Endodermal cell (in vitro differentiated cells): ENCODE results near the gene LMO7. TPM values are rescaled to one million over a fixed set of nuclear protein-coding genes. Genes with fewer than 3 reads are reported as not detected.

Experiments
- DNase-seq: peaks from one replicate; pipeline ENCODE4 v3.0.0-alpha.2; 2017
- H3K27ac ChIP-seq: 2 replicates; pipeline ENCODE4 v1.5.1; 2013; ENCODE audit warnings: mild to moderate bottlenecking, low read depth, low read length, moderate library complexity
- H3K27me3 ChIP-seq: 2 replicates; pipeline ENCODE4 v1.6.1; 2013; ENCODE audit warnings: mild to moderate bottlenecking, low read length, moderate library complexity; ENCODE audit not compliant: insufficient read depth, control insufficient read depth, poor library complexity, severe bottlenecking
- H3K36me3 ChIP-seq: 2 replicates; pipeline ENCODE4 v1.7.0; 2013; ENCODE audit warnings: mild to moderate bottlenecking, low read length, moderate library complexity; ENCODE audit not compliant: control insufficient read depth, insufficient read depth
- H3K4me1 ChIP-seq: one replicate; pipeline ENCODE4 v1.7.0; 2013; ENCODE audit warnings: low read length; ENCODE audit not compliant: control insufficient read depth, insufficient read depth
- H3K4me3 ChIP-seq: 2 replicates; pipeline ENCODE4 v1.5.1; 2013; ENCODE audit warnings: mild to moderate bottlenecking, low read length, moderate library complexity
- H3K9ac ChIP-seq: 2 replicates; pipeline ENCODE4 v1.6.1; 2013; ENCODE audit warnings: mild to moderate bottlenecking, low read length, moderate library complexity; ENCODE audit not compliant: poor library complexity, severe bottlenecking; ENCODE audit errors: extremely low read depth
- H3K9me3 ChIP-seq: 2 replicates; pipeline ENCODE4 v1.6.1; 2013; ENCODE audit warnings: mild to moderate bottlenecking, low read length, moderate library complexity; ENCODE audit not compliant: control insufficient read depth
- H3K27ac Mint-ChIP-seq: 2 replicates; pipeline ENCODE4 v1.8.0; 2020; ENCODE audit warnings: mixed read lengths
- H3K27me3 Mint-ChIP-seq: 2 replicates; pipeline ENCODE4 v1.8.0; 2021; ENCODE audit warnings: mild to moderate bottlenecking, mixed read lengths; ENCODE audit not compliant: insufficient read depth
- H3K36me3 Mint-ChIP-seq: 2 replicates; pipeline ENCODE4 v1.8.0; 2020; ENCODE audit warnings: low read depth, mixed read lengths
- H3K4me1 Mint-ChIP-seq: 2 replicates; pipeline ENCODE4 v1.8.0; 2020; ENCODE audit warnings: mixed read lengths
- H3K4me3 Mint-ChIP-seq: 2 replicates; pipeline ENCODE4 v1.8.0; 2020; ENCODE audit warnings: mild to moderate bottlenecking, moderate library complexity, mixed read lengths
- H3K9me3 Mint-ChIP-seq: 2 replicates; pipeline ENCODE4 v1.8.0; 2020; ENCODE audit warnings: mild to moderate bottlenecking, mixed read lengths
- CTCF ChIP-seq: fragments of 200-600 bp; sonication (generic); conservative IDR thresholded peaks from 2 replicates; pipeline ENCODE4 v1.5.0; 2021; ENCODE audit warnings: antibody characterized with exemption, mild to moderate bottlenecking
- WGBS, 2 experiments: methylation state at CpG; one replicate each; pipeline versions ENCODE4 v1.1.5 to v1.1.7; 2013; ENCODE audit warnings: missing lambda C conversion rate in 2 of 2, mixed read lengths in 1 of 2; ENCODE audit not compliant: insufficient coverage in 1 of 2, insufficient read length in 1 of 2; 5-methylcytosine and 5-hydroxymethylcytosine counted together
- total RNA-seq, 2 donors: library from RNA; stranded (reverse); fragmentation: NEBNext Ultra II Directional in 1 of 2; extraction: Animal tissue kit (Norgen Biotek cat#: 25700) in 1 of 2; gene quantifications; 2 replicates in 1 of 2; 3 replicates in 1 of 2; pipeline ENCODE4 v1.2.1, GENCODE V29; 2021

Gene LMO7
- total RNA-seq, 2 donors from 2014 or later: 9.9 to 14.1 TPM

GRCh38 chr13:75830842-75831241, 194.7 kb downstream of the LMO7 start:
- H3K36me3 Mint-ChIP-seq: peaks cover 6% of the 10 kb centered on the region
- H3K9me3 Mint-ChIP-seq: no peaks in the 10 kb centered on the region

DNA sequence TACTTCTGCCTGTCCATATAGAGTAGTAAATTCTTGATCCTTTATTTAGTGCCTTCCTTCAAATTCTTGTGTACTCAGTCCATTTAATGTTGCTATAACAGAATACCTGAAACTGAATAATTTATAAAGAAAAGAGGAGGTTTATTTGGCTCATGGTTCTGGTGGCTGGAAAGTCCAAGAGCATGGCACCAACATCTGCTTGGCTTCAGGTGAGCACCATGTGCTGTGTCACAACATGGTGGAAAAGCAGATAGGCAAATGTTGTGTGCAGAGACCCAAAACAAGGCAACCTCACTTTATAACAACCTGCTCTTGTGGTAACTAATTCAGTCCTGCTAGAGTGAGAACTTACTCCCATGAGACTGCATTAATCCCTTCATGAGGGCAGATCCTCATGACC, 195.3 kb downstream of the LMO7 start:
- peaks cover 5% of the 10 kb centered on the region for H3K9me3 ChIP-seq
- Mint-ChIP-seq H3K4me3 (no peak overlapping the region), H3K27ac (no peak overlapping the region), H3K9me3 (no peaks in the 10 kb centered on the region), H3K27me3 (no peaks in the 10 kb centered on the region), H3K36me3 (peaks cover 6% of the 10 kb centered on the region), H3K4me1 (no peaks in the 10 kb centered on the region)
- no peak for DNase-seq
- H3K4me3 ChIP-seq: no peak overlapping the region
- no peaks in the 10 kb centered on the region for H3K36me3 ChIP-seq
- H3K9ac ChIP-seq: no peak overlapping the region
- H3K27ac ChIP-seq: no peak overlapping the region
- no peaks in the 10 kb centered on the region for H3K27me3 ChIP-seq
- TF ChIP-seq CTCF: no peak
- no peaks in the 10 kb centered on the region for H3K4me1 ChIP-seq

More at GRCh38 chr13:75830842-75831241, 194.7 kb downstream of the LMO7 start:
- Mint-ChIP-seq H3K27me3 (no peaks in the 10 kb centered on the region), H3K4me3 (no peak overlapping the region), H3K27ac (no peak overlapping the region), H3K4me1 (no peaks in the 10 kb centered on the region)
- Histone ChIP-seq H3K27ac (no peak overlapping the region), H3K4me3 (no peak overlapping the region), H3K9ac (no peak overlapping the region), H3K4me1 (no peaks in the 10 kb centered on the region), H3K9me3 (peaks cover 5% of the 10 kb centered on the region), H3K36me3 (no peaks in the 10 kb centered on the region), H3K27me3 (no peaks in the 10 kb centered on the region)
- DNase-seq: no peak
- TF ChIP-seq CTCF: no peak
- 87 to 88% methylated on average over 1 of the region's 1 CpG for WGBS, 2 experiments

- TF ChIP-seq CTCF: no peak
- H3K27me3 Mint-ChIP-seq: no peaks in the 10 kb centered on the region
Observed at GRCh38 chr13:75832812-75833211, 196.7 kb downstream of the LMO7 start.

More at GRCh38 chr13:75832812-75833211, 196.7 kb downstream of the LMO7 start:
- no peak overlapping the region for H3K4me3 ChIP-seq
- H3K4me3 Mint-ChIP-seq: no peak overlapping the region
- no peak overlapping the region for H3K27ac Mint-ChIP-seq
- H3K36me3 ChIP-seq: no peaks in the 10 kb centered on the region
- no peak overlapping the region for H3K27ac ChIP-seq
- H3K27me3 ChIP-seq: no peaks in the 10 kb centered on the region
- DNase-seq: no peak
- no peaks in the 10 kb centered on the region for H3K9me3 Mint-ChIP-seq
- H3K4me1 Mint-ChIP-seq: no peaks in the 10 kb centered on the region
- 85 to 100% methylated on average over 1 to 5 of the region's 5 CpGs for WGBS, 2 experiments
- no peak overlapping the region for H3K9ac ChIP-seq
- no peaks in the 10 kb centered on the region for H3K4me1 ChIP-seq
- H3K9me3 ChIP-seq: peaks cover 5% of the 10 kb centered on the region
- peaks cover 6% of the 10 kb centered on the region for H3K36me3 Mint-ChIP-seq
